Measurements from ENCODE around the gene CDH13. TPM values are rescaled to one million over a fixed set of nuclear protein-coding genes. Genes with fewer than 3 reads are reported as not detected.

Gene CDH13
- total and polyA plus RNA-seq, 2 experiments from 2014 or later: 1.2 to 1.5 TPM

DNA sequence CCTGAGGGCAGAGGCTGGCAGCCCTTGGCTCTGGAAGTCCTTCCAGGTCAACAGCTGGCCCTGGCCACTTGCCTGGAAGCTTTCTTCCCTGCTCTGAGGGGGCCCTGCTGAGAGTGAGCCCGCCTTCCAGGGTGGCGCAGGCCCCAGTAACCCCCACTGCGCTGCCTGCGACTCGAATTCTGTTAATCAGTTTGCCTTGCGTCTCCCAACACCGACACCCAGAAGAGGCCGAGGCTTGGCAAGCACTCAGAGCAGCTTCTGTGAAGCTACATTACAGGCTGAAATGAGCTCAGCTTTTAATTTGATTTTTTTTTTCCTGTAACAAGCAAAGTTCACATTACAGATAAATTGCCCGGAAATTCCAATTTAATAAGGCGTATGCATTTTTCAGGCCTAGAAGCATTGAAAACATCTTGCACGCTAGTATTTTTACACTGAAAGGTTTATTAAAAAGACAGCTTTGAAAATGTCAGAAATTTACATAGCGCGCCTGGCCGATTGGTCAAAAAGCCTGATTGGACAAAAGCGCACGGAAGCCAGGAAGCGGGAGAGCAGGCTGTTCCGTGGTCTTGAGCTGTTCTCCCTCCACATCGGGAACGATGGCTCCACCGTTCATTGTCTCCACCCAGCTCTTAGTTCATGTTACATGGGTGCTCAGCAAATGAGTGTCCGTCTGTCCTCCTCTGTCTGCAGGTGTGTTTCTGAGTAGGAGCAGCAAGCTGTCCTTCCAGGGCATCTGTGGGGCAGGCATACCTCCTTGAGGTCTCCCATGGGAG is 1115.5 kb downstream of the CDH13 start:
- no peaks in the 10 kb centered on the region for H3K4me1 ChIP-seq (ENCODE audit: insufficient read depth)
- no peak overlapping the region for H3K4me3 ChIP-seq
- 94% methylated on average over 21 of the region's 22 CpGs for WGBS (ENCODE audit: low lambda C conversion rate, missing lambda C conversion rate)
- no peak for DNase-seq (ENCODE audit: low spot score)
- H4K20me1 ChIP-seq (ENCODE audit: insufficient read depth, poor library complexity, severe bottlenecking): no peaks in the 10 kb centered on the region
- H3K4me2 ChIP-seq: no peak overlapping the region
- no peaks in the 10 kb centered on the region for H3K9me2 ChIP-seq (replicated peaks; ENCODE audit: insufficient read depth)
- H3K27me3 ChIP-seq: no peaks in the 10 kb centered on the region
- H2AFZ ChIP-seq: no peak overlapping the region
- H3K36me3 ChIP-seq (replicated peaks; ENCODE audit: insufficient read depth, low read depth): no peaks in the 10 kb centered on the region
- no peaks in the 10 kb centered on the region for H3K79me2 ChIP-seq
- no peak overlapping the region for H3K27ac ChIP-seq
- no peaks in the 10 kb centered on the region for H3K9me3 ChIP-seq (ENCODE audit: low read depth)
- TF ChIP-seq EZH2phosphoT487 (IDR thresholded peaks at IDR 0.05; ENCODE audit: low read depth, severe bottlenecking, unreplicated experiment) (no peak), EZH2 (IDR thresholded peaks at IDR 0.05; ENCODE audit: borderline replicate concordance) (no peak), CTCF (IDR thresholded peaks at IDR 0.05; ENCODE audit: poor library complexity) (no peak)

DNA sequence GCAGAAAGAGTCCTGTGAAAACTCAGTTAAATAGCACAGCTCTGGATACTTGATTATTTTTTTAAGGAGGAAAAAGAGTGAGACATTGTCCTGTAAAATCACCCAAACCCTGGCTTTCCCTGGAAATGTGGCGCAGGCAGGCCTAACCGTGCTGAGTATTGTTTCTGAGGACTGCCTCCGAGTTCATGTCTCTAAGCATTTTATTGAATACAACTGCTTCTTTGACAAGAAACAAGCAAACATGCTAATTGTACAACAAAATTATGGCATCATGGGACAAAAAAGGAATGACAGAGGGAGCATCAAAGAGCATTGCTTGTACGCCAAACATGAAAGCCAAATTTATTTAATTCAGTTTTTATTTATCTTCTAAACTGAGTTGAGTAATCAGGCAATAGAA is 1116.5 kb downstream of the CDH13 start:
- H3K4me2 ChIP-seq: no peak overlapping the region
- H2AFZ ChIP-seq: no peak overlapping the region
- no peak for DNase-seq (ENCODE audit: low spot score)
- no peaks in the 10 kb centered on the region for H4K20me1 ChIP-seq (ENCODE audit: insufficient read depth, poor library complexity, severe bottlenecking)
- no peaks in the 10 kb centered on the region for H3K79me2 ChIP-seq
- TF ChIP-seq EZH2phosphoT487 (IDR thresholded peaks at IDR 0.05; ENCODE audit: low read depth, severe bottlenecking, unreplicated experiment): no peak
- no peak for TF ChIP-seq EZH2 (IDR thresholded peaks at IDR 0.05; ENCODE audit: borderline replicate concordance)
- TF ChIP-seq CTCF (IDR thresholded peaks at IDR 0.05; ENCODE audit: poor library complexity): no peak
- no peaks in the 10 kb centered on the region for H3K9me2 ChIP-seq (replicated peaks; ENCODE audit: insufficient read depth)
- no peak overlapping the region for H3K4me3 ChIP-seq
- H3K4me1 ChIP-seq (ENCODE audit: insufficient read depth): no peaks in the 10 kb centered on the region
- WGBS (ENCODE audit: low lambda C conversion rate, missing lambda C conversion rate): 96% methylated on average over 4 of the region's 4 CpGs
- no peaks in the 10 kb centered on the region for H3K36me3 ChIP-seq (replicated peaks; ENCODE audit: insufficient read depth, low read depth)
- no peaks in the 10 kb centered on the region for H3K9me3 ChIP-seq (ENCODE audit: low read depth)
- no peak overlapping the region for H3K27ac ChIP-seq
- no peaks in the 10 kb centered on the region for H3K27me3 ChIP-seq

DNA sequence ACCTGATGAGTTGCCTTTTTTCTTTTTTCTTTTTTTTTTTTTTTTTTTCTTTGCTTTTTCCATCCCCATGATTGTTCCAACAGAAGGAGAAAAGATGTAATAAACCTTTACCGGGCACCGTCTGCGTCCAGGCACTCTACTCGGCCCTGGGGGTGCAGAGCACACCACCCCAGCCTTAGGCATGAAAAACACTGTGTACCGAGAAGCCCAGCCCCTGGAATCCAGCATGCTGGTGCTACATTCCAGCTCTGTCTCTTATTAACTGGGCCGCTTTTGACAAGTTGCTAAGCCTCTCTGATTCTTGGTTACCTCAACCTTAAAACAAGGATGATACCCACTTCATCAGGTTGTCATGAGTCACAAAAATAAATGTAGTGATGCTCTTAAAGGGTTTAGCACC is 1117.0 kb downstream of the CDH13 start:
- H3K79me2 ChIP-seq: no peaks in the 10 kb centered on the region
- H2AFZ ChIP-seq: no peak overlapping the region
- H3K9me2 ChIP-seq (replicated peaks; ENCODE audit: insufficient read depth): no peaks in the 10 kb centered on the region
- H3K27me3 ChIP-seq: no peaks in the 10 kb centered on the region
- no peaks in the 10 kb centered on the region for H3K36me3 ChIP-seq (replicated peaks; ENCODE audit: insufficient read depth, low read depth)
- no peaks in the 10 kb centered on the region for H3K9me3 ChIP-seq (ENCODE audit: low read depth)
- TF ChIP-seq EZH2 (IDR thresholded peaks at IDR 0.05; ENCODE audit: borderline replicate concordance): no peak
- TF ChIP-seq CTCF (IDR thresholded peaks at IDR 0.05; ENCODE audit: poor library complexity): no peak
- TF ChIP-seq EZH2phosphoT487 (IDR thresholded peaks at IDR 0.05; ENCODE audit: low read depth, severe bottlenecking, unreplicated experiment): no peak
- H3K4me3 ChIP-seq: no peak overlapping the region
- WGBS (ENCODE audit: low lambda C conversion rate, missing lambda C conversion rate): 83% methylated on average over 6 of the region's 6 CpGs
- H4K20me1 ChIP-seq (ENCODE audit: insufficient read depth, poor library complexity, severe bottlenecking): no peaks in the 10 kb centered on the region
- H3K4me1 ChIP-seq (ENCODE audit: insufficient read depth): no peaks in the 10 kb centered on the region
- H3K27ac ChIP-seq: no peak overlapping the region
- DNase-seq (ENCODE audit: low spot score): no peak
- H3K4me2 ChIP-seq: no peak overlapping the region

Data from hepatocyte (in vitro differentiated cells).